ENCODE measurements around the gene RAB3GAP2.
"Not testable (repeated sequence)": the region's sequence is repeated elsewhere in the genome, so short reads cannot be mapped to it uniquely, and the experiment has no call there.

Gene RAB3GAP2, protein sequence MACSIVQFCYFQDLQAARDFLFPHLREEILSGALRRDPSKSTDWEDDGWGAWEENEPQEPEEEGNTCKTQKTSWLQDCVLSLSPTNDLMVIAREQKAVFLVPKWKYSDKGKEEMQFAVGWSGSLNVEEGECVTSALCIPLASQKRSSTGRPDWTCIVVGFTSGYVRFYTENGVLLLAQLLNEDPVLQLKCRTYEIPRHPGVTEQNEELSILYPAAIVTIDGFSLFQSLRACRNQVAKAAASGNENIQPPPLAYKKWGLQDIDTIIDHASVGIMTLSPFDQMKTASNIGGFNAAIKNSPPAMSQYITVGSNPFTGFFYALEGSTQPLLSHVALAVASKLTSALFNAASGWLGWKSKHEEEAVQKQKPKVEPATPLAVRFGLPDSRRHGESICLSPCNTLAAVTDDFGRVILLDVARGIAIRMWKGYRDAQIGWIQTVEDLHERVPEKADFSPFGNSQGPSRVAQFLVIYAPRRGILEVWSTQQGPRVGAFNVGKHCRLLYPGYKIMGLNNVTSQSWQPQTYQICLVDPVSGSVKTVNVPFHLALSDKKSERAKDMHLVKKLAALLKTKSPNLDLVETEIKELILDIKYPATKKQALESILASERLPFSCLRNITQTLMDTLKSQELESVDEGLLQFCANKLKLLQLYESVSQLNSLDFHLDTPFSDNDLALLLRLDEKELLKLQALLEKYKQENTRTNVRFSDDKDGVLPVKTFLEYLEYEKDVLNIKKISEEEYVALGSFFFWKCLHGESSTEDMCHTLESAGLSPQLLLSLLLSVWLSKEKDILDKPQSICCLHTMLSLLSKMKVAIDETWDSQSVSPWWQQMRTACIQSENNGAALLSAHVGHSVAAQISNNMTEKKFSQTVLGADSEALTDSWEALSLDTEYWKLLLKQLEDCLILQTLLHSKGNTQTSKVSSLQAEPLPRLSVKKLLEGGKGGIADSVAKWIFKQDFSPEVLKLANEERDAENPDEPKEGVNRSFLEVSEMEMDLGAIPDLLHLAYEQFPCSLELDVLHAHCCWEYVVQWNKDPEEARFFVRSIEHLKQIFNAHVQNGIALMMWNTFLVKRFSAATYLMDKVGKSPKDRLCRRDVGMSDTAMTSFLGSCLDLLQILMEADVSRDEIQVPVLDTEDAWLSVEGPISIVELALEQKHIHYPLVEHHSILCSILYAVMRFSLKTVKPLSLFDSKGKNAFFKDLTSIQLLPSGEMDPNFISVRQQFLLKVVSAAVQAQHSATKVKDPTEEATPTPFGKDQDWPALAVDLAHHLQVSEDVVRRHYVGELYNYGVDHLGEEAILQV (N-terminal part only)

DNA sequence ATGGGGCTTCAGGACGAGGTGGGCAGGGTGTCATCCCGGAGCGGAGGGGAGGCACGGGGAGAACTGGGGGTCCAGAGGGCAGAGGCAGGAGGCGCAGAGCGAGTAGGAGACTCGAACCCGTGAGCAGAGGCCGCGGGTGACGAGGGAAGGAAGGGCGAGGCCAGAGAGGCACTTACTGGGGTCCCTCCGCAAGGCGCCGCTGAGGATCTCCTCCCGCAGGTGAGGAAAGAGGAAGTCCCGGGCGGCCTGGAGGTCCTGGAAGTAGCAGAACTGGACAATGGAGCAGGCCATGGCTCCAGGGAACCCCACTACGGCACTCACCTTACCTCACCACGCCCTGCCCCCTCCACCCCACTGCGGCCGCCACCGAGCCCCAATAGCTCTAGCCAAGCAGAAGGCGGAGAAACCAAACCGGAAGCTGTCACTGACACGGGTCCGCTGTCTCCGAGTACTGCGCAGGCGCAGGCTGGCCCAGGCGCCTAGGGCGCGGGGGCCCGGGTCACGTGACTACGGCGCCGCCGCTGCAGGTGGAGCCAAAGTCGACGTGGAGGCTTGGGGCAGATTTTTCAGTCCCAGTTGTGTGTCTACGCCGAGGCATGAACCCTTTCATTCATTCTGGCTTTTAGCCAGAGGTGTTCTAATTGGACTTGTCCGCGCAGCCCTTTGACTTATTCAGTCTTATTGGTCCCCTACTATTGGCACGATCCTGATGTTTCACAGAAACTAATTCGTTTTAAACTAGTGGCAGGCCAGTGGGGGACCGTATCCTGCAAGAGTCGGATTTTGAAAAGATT, at the start of gene RAB3GAP2:
RAB3GAP2 (minus strand) TSS at position 407 of the 794 bp plus-strand sequence; CDS start at position 291, 116 bp downstream.
- no peak for FAIRE-seq
- DNase-seq (ENCODE audit: low spot score) = peak; percentile 88

DNA sequence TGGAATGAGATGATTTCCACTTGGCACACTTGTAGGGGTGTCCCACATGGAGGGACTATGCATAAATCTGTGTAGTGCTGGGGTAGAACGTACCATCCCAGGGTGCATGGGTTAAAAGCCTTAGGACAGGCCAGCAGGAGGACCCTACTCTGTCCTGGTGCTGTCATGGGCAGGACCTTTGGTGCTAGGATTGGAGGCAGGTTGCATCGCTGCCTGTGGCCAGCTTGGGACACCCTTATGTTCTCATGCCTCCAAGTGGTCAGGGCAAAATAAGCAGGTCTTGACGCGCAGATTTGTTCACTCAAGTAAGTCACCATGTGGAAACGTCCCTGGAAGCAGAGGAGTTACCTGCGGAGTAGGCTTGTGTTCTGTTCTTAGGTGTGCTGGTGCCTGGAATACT, 49.5 kb upstream of the RAB3GAP2 start:
- FAIRE-seq (no peak), DNase-seq (ENCODE audit: low spot score) (no peak)

DNA sequence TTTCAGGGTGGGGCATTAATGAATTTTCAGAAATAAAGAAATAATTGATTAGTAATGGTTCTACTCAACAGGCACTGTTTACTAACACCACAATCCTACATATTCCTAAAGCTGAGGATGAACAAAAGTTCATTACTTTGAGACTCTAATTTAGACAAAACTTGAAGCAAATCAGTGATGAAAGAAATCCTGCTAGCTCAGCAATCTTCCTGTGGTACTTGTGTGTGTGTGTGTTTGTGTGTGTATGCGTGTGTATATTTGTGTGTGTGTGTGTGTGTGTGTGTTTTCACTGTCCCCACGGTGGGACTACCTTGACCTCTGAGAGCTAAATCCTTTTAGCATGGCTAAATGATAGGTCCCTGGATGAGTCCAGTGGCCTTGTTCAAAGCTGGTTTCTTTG, 48.5 kb upstream of the RAB3GAP2 start:
- FAIRE-seq (no peak), DNase-seq (ENCODE audit: low spot score) (no peak)

DNA sequence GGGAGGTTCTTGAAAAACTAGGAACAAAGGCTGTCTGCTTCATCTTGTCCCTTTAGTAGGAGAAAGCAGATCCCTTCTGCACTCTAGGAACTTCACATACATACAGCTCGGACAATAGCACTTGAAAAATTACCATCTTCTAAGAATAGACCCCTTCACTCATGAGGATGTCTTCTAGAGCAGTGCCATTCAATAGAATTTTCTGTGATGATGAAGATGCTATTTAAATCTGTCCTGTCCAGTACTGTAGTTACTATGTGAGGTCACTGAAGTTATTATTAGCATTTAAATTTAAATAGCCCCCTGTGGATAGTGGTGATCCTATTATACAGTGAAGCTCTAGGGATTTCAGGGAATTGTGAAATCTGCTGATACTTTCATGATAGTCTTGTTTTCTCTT, 46.4 kb upstream of the RAB3GAP2 start:
- no peak for DNase-seq (ENCODE audit: low spot score)
- FAIRE-seq = no peak

DNA sequence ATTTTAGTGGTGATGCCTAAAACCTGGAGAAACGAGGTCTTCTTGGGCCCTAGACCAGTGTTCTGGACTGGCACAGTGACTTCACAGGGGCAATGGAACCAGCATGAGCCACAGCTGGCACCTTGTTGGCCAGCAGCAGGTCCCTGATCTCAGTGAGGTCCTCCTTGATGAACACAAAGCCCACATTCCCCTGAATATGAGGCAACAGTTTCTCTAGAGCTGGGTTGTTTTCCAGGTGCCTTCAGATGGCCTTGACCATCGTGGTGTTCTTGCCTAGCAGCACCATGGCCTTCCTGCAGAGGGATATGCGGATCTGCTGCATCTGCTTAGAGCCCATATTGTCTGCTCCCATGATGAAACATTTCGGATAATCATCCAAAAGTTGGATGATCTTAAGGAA, 44.9 kb upstream of the RAB3GAP2 start:
- FAIRE-seq (no peak), DNase-seq (ENCODE audit: low spot score) (no peak)

DNA sequence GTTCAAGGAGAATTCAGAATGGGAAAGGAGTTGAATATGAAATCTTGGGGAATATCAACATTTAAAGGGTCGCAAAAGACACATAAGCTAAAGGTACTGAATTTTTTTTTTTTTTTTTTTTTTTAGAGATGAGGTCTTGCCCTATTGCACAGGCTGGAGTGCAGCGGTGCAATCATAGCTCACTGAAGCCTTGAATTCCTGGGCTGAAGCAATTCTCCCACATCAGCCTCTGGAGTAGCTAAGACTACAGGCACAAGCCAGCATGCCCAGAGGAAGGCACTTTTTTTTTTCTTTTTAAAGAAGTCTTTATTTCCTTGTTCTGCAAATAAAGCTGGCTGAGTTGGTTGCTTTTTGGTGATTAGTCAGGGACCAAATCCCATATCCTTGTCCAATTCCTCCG, 44.1 kb upstream of the RAB3GAP2 start:
- DNase-seq (ENCODE audit: low spot score) = no peak
- FAIRE-seq = no peak

DNA sequence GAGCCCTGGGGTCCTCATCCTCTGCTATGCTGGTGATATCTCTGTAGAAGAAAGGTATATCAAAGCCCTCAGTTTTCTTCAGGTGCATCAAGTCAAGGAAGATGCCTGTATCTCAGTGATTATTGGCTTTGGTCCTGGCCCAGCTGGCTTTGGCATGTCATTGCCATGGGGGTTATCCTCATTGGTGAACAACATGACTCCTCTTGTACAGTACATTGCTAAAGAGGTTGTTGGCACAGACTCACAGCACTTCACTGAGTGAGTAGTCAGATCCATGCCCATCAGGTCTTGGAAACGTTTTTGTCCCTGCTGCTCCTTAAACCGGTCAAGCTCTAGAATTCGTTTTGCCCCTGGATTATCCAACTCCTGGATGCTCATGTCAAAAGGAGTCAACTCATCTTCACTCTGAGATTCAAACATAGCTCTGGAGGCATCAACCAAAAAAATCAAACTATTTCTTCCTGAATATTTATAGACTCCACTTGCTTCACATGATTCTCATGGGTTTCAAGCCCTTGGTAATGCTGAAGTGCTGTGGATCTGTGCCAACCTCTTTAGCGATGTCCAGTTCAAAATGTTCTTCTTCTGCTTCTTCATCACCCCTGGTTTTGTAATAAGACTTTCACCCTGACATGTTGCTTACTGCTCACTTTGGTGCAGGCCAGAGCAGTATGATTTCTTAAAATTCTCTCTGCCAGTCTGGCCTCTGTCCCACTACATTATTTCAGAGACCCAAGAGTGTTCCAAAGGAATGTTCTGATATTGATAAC, 43.0 kb upstream of the RAB3GAP2 start:
- FAIRE-seq = no peak
- no peak for DNase-seq (ENCODE audit: low spot score)

DNA sequence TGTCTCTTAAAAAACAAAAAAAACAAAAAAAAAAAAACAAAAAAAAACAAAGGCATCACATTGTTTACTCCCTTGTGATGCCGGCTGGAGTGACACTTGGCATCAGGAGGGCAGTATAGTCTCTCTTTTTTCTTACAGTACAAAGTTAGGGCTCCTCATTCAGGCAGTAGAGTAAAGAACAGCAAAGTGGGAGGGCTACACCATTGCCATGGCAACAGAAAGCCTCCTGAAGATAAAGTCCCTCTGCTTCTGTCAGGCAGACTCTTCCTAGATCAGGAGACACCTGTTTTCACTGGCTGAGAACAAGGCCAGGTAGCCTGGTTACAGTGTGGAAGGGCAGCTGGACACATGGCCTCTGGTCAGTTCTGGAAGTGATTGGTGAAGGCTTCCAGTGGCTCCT, 41.3 kb upstream of the RAB3GAP2 start:
- FAIRE-seq (no peak), DNase-seq (ENCODE audit: low spot score) (no peak)

DNA sequence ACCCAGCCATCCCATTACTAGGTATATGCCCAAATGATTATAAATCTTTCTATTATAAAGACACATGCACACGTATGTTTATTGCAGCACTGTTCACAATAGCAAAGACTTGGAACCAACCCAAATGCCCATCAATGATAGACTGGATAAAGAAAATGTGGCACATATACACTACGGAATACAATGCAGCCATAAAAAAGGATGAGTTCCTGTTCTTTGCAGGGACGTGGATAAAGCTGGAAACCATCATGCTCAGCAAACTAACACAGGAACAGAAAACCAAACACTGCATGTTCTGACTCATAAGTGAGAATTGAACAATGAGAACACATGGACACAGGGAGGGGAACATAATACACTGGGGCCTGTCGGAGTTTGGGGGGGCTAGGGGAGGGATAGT, 37.9 kb upstream of the RAB3GAP2 start:
- not testable (repeated sequence) for FAIRE-seq

DNA sequence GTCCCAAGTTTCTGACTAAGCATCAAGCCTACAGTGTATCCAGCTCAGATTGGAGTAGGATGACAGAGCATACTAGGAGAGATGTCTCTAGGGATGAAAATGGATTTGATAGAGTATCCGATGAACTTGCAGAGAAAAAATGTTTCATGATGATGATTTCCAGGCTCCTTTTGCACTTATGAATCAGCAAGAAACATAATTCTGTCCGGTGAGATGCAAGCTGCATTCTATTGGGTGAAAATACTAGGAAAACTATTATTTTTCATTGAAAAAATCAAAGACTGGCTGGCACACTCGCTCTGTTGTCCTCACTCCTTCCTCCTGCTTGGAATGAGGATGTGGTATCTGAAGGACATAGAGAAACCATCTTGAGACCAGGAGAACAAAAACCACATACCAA, 35.4 kb upstream of the RAB3GAP2 start:
- FAIRE-seq (no peak), DNase-seq (ENCODE audit: low spot score) (no peak)

More for the DNA sequence above, 37.9 kb upstream of the RAB3GAP2 start:
- DNase-seq (ENCODE audit: low spot score) = not testable (repeated sequence)

DNA sequence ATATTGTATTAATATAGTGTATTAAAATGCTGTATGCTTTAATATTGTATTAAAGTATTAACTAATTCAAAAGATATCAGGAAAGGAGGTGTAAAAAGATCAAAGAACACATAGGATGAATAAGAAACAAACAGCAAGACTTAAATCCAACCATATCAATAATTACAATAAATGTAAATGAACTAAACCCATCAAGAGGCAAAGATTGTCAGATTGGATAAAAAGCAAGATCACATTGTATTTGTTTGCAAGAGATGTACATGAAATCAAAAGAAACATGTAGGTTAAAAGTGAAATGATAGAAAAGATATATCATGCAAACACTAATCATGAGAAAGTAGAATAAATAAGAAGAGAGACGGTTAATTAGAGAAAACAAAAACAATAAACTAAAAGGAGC, 34.1 kb upstream of the RAB3GAP2 start:
- no peak for FAIRE-seq
- DNase-seq (ENCODE audit: low spot score) = no peak

DNA sequence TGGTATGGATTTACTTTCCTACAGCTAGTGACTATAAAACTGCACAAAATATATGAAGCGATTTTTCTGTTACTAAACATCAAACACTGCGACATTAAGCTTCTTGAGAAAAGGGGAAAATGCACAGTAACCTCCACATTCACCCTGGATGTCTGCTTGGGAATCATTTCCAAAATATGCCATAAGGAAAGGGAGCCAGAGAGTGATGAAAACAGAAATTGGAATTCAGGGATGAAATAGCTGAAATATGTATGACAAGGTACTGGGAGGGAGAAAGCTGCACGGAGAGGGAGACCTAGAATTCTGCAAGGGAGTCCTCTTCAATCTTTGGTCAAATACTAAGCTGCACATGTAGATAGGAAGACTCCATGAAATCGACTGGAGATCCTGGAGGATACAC, 31.6 kb upstream of the RAB3GAP2 start:
- DNase-seq (ENCODE audit: low spot score) = no peak
- FAIRE-seq = no peak

DNA sequence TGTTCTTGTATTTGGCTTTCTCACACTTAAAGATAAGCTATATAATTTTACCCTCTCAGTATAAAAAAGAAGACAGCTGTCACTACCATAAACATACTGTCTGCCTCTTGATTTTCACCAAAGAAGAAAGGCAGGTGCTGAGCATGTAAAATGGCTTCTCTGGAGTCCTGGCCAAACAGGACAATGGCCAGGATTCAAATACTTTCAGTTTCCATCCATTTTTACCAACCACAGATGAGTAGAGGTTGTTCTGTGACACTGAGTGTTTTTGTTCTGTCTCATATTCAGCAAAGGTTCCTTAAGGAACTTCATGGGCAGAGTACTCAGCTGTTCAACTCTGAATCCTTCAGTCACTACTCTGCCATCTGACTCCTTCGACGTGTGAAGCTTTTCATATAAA, 29.4 kb upstream of the RAB3GAP2 start:
- no peak for DNase-seq (ENCODE audit: low spot score)
- no peak for FAIRE-seq

DNA sequence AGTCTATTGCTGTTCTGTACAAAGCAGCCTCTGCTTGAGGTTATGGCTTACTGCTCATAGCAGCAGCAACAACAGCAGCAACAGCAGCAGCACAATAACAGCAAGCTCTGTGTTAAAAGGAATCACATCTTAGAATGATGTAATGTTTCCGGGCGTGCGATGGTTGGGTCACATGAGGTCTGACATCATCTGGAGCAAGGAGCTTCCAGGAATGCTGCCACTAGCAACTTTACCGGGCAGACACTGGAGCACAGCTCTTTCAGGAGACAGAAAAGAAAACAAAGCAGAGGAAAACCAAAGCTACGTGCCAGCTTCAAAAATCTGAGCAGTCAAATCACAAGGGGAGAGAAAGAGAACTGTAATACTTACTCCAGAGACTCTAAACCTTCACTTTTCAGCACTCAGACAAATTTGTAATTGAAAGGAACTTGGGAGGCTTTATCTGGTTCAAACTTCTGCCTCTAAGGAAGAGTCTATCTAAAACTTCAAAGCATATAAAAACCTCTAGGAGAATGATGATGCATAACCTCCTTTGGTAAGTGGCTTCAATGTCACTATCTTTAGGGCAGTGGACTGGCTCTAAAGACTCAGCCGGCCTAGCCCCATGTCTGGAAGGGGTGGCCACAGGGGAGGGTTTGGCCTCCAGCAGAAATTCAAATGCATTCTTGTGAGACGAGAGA, 28.3 kb upstream of the RAB3GAP2 start:
- FAIRE-seq (no peak), DNase-seq (ENCODE audit: low spot score) (peak; percentile 59)

DNA sequence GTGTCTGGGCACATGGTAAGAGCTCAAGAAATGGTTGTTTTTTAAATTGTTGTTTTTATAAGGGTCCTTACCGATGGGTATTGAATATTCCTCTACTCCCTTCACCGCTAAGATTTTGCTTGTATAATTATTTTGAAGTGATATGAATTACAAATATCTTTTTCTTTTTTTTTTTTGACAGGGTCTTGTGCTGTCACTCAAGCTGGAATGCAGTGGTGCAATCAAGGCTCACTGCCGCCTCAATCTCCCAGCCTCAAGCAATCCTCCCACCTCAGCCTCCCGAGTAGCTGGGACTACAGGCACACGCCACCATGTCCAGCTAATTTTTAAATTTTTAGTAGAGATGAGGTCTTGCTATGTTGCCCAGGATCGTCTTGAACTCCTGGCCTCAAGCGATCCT, 27.1 kb upstream of the RAB3GAP2 start:
- FAIRE-seq (no peak), DNase-seq (ENCODE audit: low spot score) (no peak)

DNA sequence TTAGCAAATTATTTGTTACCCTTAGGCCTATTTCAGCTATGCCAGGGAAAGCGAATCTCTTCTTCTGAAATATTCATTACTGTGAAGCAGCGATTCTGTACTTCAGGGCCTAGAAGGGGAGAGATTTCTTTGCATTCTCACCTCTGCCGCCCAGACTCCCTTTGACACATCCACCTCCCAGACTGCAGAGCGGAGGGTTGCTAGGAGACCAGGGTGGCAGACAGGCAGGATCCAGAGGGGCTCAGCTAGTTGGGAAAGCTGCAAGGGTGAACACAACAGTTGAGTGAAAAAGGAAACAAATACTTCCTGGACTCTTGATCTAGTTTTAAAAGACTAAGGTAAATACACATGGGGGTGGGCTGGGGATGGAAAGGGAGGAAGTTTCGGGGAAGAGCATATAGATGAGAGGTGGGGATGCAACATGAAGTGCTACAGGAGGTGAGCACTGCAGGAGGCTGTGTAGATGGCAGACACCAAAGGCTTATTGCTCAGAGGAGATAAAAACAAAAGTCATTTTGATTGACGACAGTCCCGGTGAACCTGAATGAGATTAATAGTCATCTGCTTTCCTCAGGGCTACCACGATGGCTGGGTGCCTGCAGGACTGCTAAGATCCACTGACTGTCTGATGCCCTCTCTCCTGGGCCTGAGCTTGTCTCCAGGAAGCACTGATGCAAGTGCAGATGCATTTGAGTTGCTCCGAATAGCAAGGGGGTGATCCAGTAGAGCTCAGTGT, 26.4 kb upstream of the RAB3GAP2 start:
- DNase-seq (ENCODE audit: low spot score) (no peak), FAIRE-seq (no peak)

DNA sequence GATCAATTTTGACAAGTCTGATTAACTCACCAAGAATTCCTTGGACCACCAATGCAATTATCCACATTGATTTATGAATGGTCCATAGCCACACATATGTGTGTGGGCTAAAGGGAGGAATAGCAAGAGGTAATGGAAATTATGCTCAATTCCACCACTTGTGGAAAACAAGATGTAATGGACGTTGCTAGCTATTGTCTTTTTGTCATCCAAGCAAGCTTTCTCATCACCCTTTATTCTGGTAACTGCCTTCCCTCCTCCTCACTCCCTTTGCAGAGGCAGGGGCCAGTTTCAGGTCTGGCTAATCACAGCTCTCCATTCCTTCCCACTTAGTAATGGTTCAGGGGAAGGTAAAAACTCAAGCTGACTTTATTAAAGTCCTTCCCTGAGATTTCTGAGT, 24.7 kb upstream of the RAB3GAP2 start:
- DNase-seq (ENCODE audit: low spot score) (no peak), FAIRE-seq (no peak)

DNA sequence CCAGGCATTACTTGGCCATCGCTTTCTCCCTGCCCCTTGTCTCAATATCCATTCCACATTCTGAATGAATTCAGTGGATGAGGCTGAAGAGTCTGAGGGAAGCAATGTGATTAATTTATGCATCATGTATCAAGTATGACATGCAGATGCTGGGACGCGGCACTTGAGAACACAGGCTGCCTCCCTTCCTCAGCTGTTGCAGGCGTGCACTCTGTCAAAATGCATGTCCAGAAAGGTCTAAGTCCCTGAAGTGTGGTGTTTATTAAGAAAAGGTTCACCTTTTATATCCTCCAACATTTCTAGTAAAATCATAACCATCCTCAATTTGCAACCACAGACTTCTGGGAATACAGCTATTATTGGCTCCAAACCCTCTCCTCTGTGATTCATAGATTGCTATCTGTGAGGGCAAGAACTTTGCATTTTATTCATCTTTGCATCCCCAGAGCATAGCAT, 22.6 kb upstream of the RAB3GAP2 start:
- DNase-seq (ENCODE audit: low spot score) (no peak), FAIRE-seq (no peak)

DNA sequence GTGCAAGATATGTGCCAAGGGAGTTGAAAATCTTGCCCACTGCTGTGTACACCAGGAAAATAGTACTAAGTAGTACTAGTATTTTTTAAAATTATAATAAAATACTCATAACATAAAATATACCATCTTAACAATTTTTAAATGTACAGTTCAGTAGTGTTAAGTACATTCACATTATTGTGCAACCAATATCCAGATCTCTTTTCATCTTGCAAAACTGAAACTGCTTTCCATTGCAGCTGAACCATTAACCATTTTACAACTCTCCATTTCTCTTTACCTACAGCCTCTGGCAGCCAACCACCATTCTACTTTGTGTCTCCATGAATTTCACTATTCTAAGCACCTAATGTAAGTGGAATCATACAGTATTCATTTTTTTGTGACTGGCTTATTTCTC, 19.3 kb upstream of the RAB3GAP2 start:
- DNase-seq (ENCODE audit: low spot score) (no peak), FAIRE-seq (no peak)

All from RCC 7860 (cell line).